PC-3 (cell line): ENCODE data around the gene TSPEAR. TPM values are rescaled to one million over a fixed set of nuclear protein-coding genes. Genes with fewer than 3 reads are reported as not detected.

Experiments
- ATAC-seq: fragments of 200-7000 bp; cut with Tn5 transposase; 2 replicates; pipeline ENCODE4 v1.9.1; 2020; ENCODE audit warnings: mild to moderate bottlenecking, moderate library complexity
- BruUV-seq: library from RNA; stranded (reverse); fragments of 400-500 nt; replicated peaks from 2 replicates; lab custom pipeline; 2021; lab: Mats Ljungman, UMichigan
- CTCF ChIA-PET: fragments of 300-600 bp; sonication (Branson Sonifier 250); formaldehyde crosslinking; loops from one replicate; lab custom pipeline; 2022; ENCODE audit warnings: antibody characterized with exemption; lab: Charles Lee
- POLR2A ChIA-PET: fragments of 300-600 bp; sonication (Branson Sonifier 250); formaldehyde crosslinking; loops from one replicate; lab custom pipeline; 2022; ENCODE audit warnings: antibody characterized with exemption; ENCODE audit not compliant: unreplicated experiment; lab: Charles Lee
- DNase-seq: peaks from one replicate; pipeline ENCODE4 v3.0.0-alpha.2; 2015
- H2AFZ ChIP-seq: fragments of 300-600 bp; sonication (generic); 2 replicates; pipeline ENCODE4 v1.6.0; 2016; ENCODE audit warnings: antibody characterized with exemption, low read length
- H3F3A ChIP-seq: fragments of 300-600 bp; sonication (generic); one replicate; pipeline ENCODE4 v1.6.0; 2017; ENCODE audit warnings: antibody characterized with exemption, low read length, control low read depth, mild to moderate bottlenecking; ENCODE audit not compliant: unreplicated experiment
- H3K27ac ChIP-seq: fragments of 300-600 bp; sonication (generic); 2 replicates; pipeline ENCODE4 v1.5.1; 2016; ENCODE audit warnings: mild to moderate bottlenecking, low read length
- H3K27me3 ChIP-seq: fragments of 300-600 bp; sonication (generic); 2 replicates; pipeline ENCODE4 v1.6.1; 2016; ENCODE audit warnings: low read length, mixed read lengths
- H3K36me3 ChIP-seq: fragments of 300-600 bp; sonication (generic); 2 replicates; pipeline ENCODE4 v1.6.1; 2016; ENCODE audit warnings: low read depth, mixed run types, low read length, mixed read lengths
- H3K4me1 ChIP-seq: fragments of 300-600 bp; sonication (generic); 2 replicates; pipeline ENCODE4 v1.5.1; 2016; ENCODE audit warnings: low read length; ENCODE audit not compliant: insufficient read depth
- H3K4me2 ChIP-seq: fragments of 300-600 bp; sonication (generic); 2 replicates; pipeline ENCODE4 v1.6.0; 2016; ENCODE audit warnings: low read length
- H3K4me3 ChIP-seq: fragments of 300-600 bp; sonication (generic); 2 replicates; pipeline ENCODE4 v1.5.1; 2016; ENCODE audit warnings: mild to moderate bottlenecking, low read length, mixed read lengths
- H3K79me2 ChIP-seq: fragments of 300-600 bp; sonication (generic); 2 replicates; pipeline ENCODE4 v1.6.1; 2017; ENCODE audit warnings: low read length, mixed read lengths
- H3K9ac ChIP-seq: fragments of 300-600 bp; sonication (generic); 2 replicates; pipeline ENCODE4 v1.6.0; 2016; ENCODE audit warnings: mild to moderate bottlenecking, low read length
- H3K9me2 ChIP-seq: fragments of 300-600 bp; sonication (generic); replicated peaks from 2 replicates; pipeline ENCODE4 v1.6.1; 2016; ENCODE audit warnings: mixed run types, low read length, mixed read lengths
- H3K9me3 ChIP-seq: fragments of 300-600 bp; sonication (generic); 2 replicates; pipeline ENCODE4 v1.6.1; 2016; ENCODE audit warnings: low read length, mixed read lengths
- H4K20me1 ChIP-seq: fragments of 300-600 bp; sonication (generic); 2 replicates; pipeline ENCODE4 v1.6.1; 2016; ENCODE audit warnings: low read length, mixed read lengths
- EZH2 ChIP-seq: fragments of 300-600 bp; sonication (generic); IDR thresholded peaks from one replicate; pipeline ENCODE4 v1.6.1; 2017; ENCODE audit warnings: antibody characterized with exemption, mild to moderate bottlenecking, low read length; ENCODE audit not compliant: unreplicated experiment
- EZH2phosphoT487 ChIP-seq: fragments of 300-600 bp; sonication (generic); IDR thresholded peaks from 2 replicates; pipeline ENCODE4 v1.6.1; 2018; ENCODE audit warnings: mild to moderate bottlenecking, antibody characterized with exemption, low read length, borderline replicate concordance
- intact Hi-C: fragments of 100-400 bp; cut with micrococcal nuclease; formaldehyde crosslinking; loops from 2 replicates; pipeline ENCODE4 v1.9.0; 2023
- total RNA-seq: library from RNA; depleted of rRNA; stranded (reverse); fragments of >200 nt; gene quantifications from 2 replicates; pipeline ENCODE4 v1.2.3, GENCODE V29; 2014
- TF ChIP-seq, protein P1 (sequence below): fragments of 300-600 bp; sonication (generic); conservative IDR thresholded peaks from 2 replicates; pipeline ENCODE4 v1.5.1; 2017; ENCODE audit warnings: antibody characterized with exemption, low read depth, mild to moderate bottlenecking, low read length

Gene TSPEAR
- total RNA-seq, 1 experiment from 2014 or later = 2.1 TPM

DNA sequence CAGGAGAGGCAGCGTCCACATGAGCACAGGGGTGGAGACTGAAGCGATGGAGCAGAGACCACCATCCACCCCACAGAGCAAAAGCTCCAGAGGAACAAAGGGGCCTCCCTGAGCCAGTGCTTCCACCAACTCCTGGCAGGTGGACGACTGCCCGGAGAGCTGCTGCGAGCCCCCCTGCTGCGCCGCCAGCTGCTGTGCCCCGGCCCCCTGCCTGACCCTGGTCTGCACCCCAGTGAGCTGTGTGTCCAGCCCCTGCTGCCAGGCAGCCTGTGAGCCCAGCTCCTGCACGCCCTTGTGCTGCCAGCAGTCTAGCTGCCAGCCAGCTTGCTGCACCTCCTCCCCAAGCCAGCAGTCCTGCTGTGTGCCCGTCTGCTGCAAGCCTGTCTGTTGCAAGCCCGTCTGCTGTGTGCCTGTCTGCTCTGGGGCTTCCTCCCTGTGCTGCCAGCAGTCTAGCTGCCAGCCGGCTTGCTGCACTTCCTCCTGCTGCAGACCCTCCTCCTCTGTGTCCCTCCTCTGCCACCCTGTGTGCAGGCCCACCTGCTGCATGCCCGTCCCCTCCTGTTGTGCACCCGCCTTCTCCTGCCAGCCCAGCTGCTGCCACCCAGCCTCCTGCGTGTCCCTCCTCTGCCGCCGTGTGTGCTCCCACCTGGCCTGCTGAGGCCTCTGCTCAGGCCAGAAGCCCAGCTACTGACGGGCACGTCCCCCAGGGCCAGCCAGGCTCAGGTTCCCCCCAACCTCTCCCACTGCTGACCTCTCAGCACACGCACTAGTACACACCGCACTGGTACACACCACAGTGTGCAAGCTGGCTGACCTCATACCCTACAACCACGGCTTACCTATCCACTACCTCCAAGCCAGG is 9.0 kb downstream of the TSPEAR start:
- DNase-seq = no peak
- H3K27ac ChIP-seq = no peak overlapping the region
- no peak overlapping the region for H3K4me2 ChIP-seq
- no peaks in the 10 kb centered on the region for H3K9me3 ChIP-seq
- no peaks in the 10 kb centered on the region for H3K27me3 ChIP-seq
- intact Hi-C loops = no loop called here
- H4K20me1 ChIP-seq = no peaks in the 10 kb centered on the region
- POLR2A ChIA-PET = no interaction called here
- no peaks in the 10 kb centered on the region for H3F3A ChIP-seq
- BruUV-seq = no TSS peak
- no peaks in the 10 kb centered on the region for H3K79me2 ChIP-seq
- no peaks in the 10 kb centered on the region for H3K36me3 ChIP-seq
- H3K4me3 ChIP-seq = no peak overlapping the region
- CTCF ChIA-PET = interaction anchor here (1.0 kb wide), 1 partner anchor 40 kb away, joined by 3 read pairs; no protein-coding TSS in a partner anchor
- ATAC-seq = no peak
- no peak overlapping the region for H3K9ac ChIP-seq
- H2AFZ ChIP-seq = no peak overlapping the region
- H3K4me1 ChIP-seq = no peaks in the 10 kb centered on the region
- TF ChIP-seq EZH2phosphoT487 (no peak), EZH2 (no peak)
- TF ChIP-seq, protein P1, sequence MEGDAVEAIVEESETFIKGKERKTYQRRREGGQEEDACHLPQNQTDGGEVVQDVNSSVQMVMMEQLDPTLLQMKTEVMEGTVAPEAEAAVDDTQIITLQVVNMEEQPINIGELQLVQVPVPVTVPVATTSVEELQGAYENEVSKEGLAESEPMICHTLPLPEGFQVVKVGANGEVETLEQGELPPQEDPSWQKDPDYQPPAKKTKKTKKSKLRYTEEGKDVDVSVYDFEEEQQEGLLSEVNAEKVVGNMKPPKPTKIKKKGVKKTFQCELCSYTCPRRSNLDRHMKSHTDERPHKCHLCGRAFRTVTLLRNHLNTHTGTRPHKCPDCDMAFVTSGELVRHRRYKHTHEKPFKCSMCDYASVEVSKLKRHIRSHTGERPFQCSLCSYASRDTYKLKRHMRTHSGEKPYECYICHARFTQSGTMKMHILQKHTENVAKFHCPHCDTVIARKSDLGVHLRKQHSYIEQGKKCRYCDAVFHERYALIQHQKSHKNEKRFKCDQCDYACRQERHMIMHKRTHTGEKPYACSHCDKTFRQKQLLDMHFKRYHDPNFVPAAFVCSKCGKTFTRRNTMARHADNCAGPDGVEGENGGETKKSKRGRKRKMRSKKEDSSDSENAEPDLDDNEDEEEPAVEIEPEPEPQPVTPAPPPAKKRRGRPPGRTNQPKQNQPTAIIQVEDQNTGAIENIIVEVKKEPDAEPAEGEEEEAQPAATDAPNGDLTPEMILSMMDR = no peak
- H3K9me2 ChIP-seq = no peaks in the 10 kb centered on the region

GRCh38 chr21:44701541-44701940 is 9.8 kb downstream of the TSPEAR start:
- Histone ChIP-seq H3K4me3 (no peak overlapping the region), H3K9ac (no peak overlapping the region), H3K79me2 (no peaks in the 10 kb centered on the region), H2AFZ (no peak overlapping the region), H3K36me3 (no peaks in the 10 kb centered on the region), H3K9me3 (no peaks in the 10 kb centered on the region), H3K4me1 (no peaks in the 10 kb centered on the region), H3K27me3 (no peaks in the 10 kb centered on the region), H3K9me2 (no peaks in the 10 kb centered on the region), H3F3A (no peaks in the 10 kb centered on the region), H3K4me2 (no peak overlapping the region), H4K20me1 (no peaks in the 10 kb centered on the region), H3K27ac (no peak overlapping the region)
- no TSS peak for BruUV-seq
- DNase-seq = no peak
- ChIA-PET CTCF (interaction anchor here (1.0 kb wide), 1 partner anchor 41 kb away, joined by 3 read pairs; no protein-coding TSS in a partner anchor), POLR2A (no interaction called here)
- no peak for ATAC-seq
- intact Hi-C loops = no loop called here
- TF ChIP-seq EZH2 (no peak), EZH2phosphoT487 (no peak)
- TF ChIP-seq, protein P1 = no peak

GRCh38 chr21:44701023-44701400 is 10.4 kb downstream of the TSPEAR start:
- Histone ChIP-seq H3K27me3 (no peaks in the 10 kb centered on the region), H3K4me1 (no peaks in the 10 kb centered on the region), H3K79me2 (no peaks in the 10 kb centered on the region), H3K4me3 (no peak overlapping the region), H3K4me2 (no peak overlapping the region), H3F3A (no peaks in the 10 kb centered on the region), H3K9me2 (no peaks in the 10 kb centered on the region), H3K9ac (no peak overlapping the region), H3K36me3 (no peaks in the 10 kb centered on the region), H3K27ac (no peak overlapping the region), H3K9me3 (no peaks in the 10 kb centered on the region), H2AFZ (no peak overlapping the region), H4K20me1 (no peaks in the 10 kb centered on the region)
- intact Hi-C loops = no loop called here
- TF ChIP-seq EZH2phosphoT487 (no peak), EZH2 (no peak)
- TF ChIP-seq, protein P1 = no peak
- no peak for DNase-seq
- POLR2A ChIA-PET = no interaction called here
- ATAC-seq = no peak
- no TSS peak for BruUV-seq
- CTCF ChIA-PET = interaction anchor here (1.0 kb wide), 1 partner anchor 41 kb away, joined by 3 read pairs; no protein-coding TSS in a partner anchor
